ENCODE results near the gene OSMR. TPM values are rescaled to one million over a fixed set of nuclear protein-coding genes. Genes with fewer than 3 reads are reported as not detected.

The OSMR gene
- total RNA-seq, 1 donor from 2014 or later = 17.4 TPM

GRCh38 chr5:38921174-38921573 is 75.4 kb downstream of the OSMR start:
- H3K27ac Mint-ChIP-seq (ENCODE audit: unreplicated experiment) = no peak overlapping the region
- peaks cover 13% of the 10 kb centered on the region for H3K36me3 Mint-ChIP-seq (ENCODE audit: low read depth, unreplicated experiment)
- H3K4me3 Mint-ChIP-seq (ENCODE audit: unreplicated experiment) = no peak overlapping the region
- no peaks in the 10 kb centered on the region for H3K27me3 Mint-ChIP-seq (ENCODE audit: unreplicated experiment)
- peaks cover 7% of the 10 kb centered on the region for H3K4me1 Mint-ChIP-seq (ENCODE audit: unreplicated experiment)
- DNase-seq (ENCODE audit: low spot score) = peak; percentile 29
- TF ChIP-seq CTCF (IDR thresholded peaks at IDR 0.05; ENCODE audit: unreplicated experiment) = no peak
- H3K9me3 Mint-ChIP-seq (ENCODE audit: unreplicated experiment) = no peaks in the 10 kb centered on the region

GRCh38 chr5:38922199-38922598 is 76.4 kb downstream of the OSMR start:
- TF ChIP-seq CTCF (IDR thresholded peaks at IDR 0.05; ENCODE audit: unreplicated experiment) = peak; percentile 64
- H3K9me3 Mint-ChIP-seq (ENCODE audit: unreplicated experiment) = no peaks in the 10 kb centered on the region
- DNase-seq (ENCODE audit: low spot score) = peak; percentile 61
- H3K4me3 Mint-ChIP-seq (ENCODE audit: unreplicated experiment) = no peak overlapping the region
- no peaks in the 10 kb centered on the region for H3K27me3 Mint-ChIP-seq (ENCODE audit: unreplicated experiment)
- peaks cover 7% of the 10 kb centered on the region for H3K4me1 Mint-ChIP-seq (ENCODE audit: unreplicated experiment)
- H3K36me3 Mint-ChIP-seq (ENCODE audit: low read depth, unreplicated experiment) = peaks cover 18% of the 10 kb centered on the region
- no peak overlapping the region for H3K27ac Mint-ChIP-seq (ENCODE audit: unreplicated experiment)

GRCh38 chr5:38923661-38924451 is 78.0 kb downstream of the OSMR start:
- peaks cover 18% of the 10 kb centered on the region for H3K36me3 Mint-ChIP-seq (ENCODE audit: low read depth, unreplicated experiment)
- TF ChIP-seq CTCF (IDR thresholded peaks at IDR 0.05; ENCODE audit: unreplicated experiment) = no peak
- no peak overlapping the region for H3K4me3 Mint-ChIP-seq (ENCODE audit: unreplicated experiment)
- DNase-seq (ENCODE audit: low spot score) = no peak
- H3K4me1 Mint-ChIP-seq (ENCODE audit: unreplicated experiment) = peaks cover 7% of the 10 kb centered on the region
- H3K27me3 Mint-ChIP-seq (ENCODE audit: unreplicated experiment) = no peaks in the 10 kb centered on the region
- H3K9me3 Mint-ChIP-seq (ENCODE audit: unreplicated experiment) = no peaks in the 10 kb centered on the region
- H3K27ac Mint-ChIP-seq (ENCODE audit: unreplicated experiment) = no peak overlapping the region

GRCh38 chr5:38925154-38925925 is 79.5 kb downstream of the OSMR start:
- no peaks in the 10 kb centered on the region for H3K27me3 Mint-ChIP-seq (ENCODE audit: unreplicated experiment)
- peaks cover 18% of the 10 kb centered on the region for H3K36me3 Mint-ChIP-seq (ENCODE audit: low read depth, unreplicated experiment)
- TF ChIP-seq CTCF (IDR thresholded peaks at IDR 0.05; ENCODE audit: unreplicated experiment) = no peak
- H3K4me3 Mint-ChIP-seq (ENCODE audit: unreplicated experiment) = no peak overlapping the region
- no peak for DNase-seq (ENCODE audit: low spot score)
- no peak overlapping the region for H3K27ac Mint-ChIP-seq (ENCODE audit: unreplicated experiment)
- H3K4me1 Mint-ChIP-seq (ENCODE audit: unreplicated experiment) = peaks cover 7% of the 10 kb centered on the region
- H3K9me3 Mint-ChIP-seq (ENCODE audit: unreplicated experiment) = no peaks in the 10 kb centered on the region

- Mint-ChIP-seq H3K27ac (ENCODE audit: unreplicated experiment) (no peak overlapping the region), H3K36me3 (ENCODE audit: low read depth, unreplicated experiment) (peaks cover 18% of the 10 kb centered on the region), H3K4me1 (ENCODE audit: unreplicated experiment) (peaks cover 7% of the 10 kb centered on the region), H3K4me3 (ENCODE audit: unreplicated experiment) (no peak overlapping the region), H3K9me3 (ENCODE audit: unreplicated experiment) (no peaks in the 10 kb centered on the region), H3K27me3 (ENCODE audit: unreplicated experiment) (no peaks in the 10 kb centered on the region)
- TF ChIP-seq CTCF (IDR thresholded peaks at IDR 0.05; ENCODE audit: unreplicated experiment) = no peak
- DNase-seq (ENCODE audit: low spot score) = no peak
Observed at GRCh38 chr5:38926121-38926520, 80.3 kb downstream of the OSMR start.

All from endothelial cell (in vitro differentiated cells).